ENCODE measurements around the gene ZNF780B.
A peak's percentile ranks its signal among the peaks of the same experiment; 100 is the strongest.
"Not testable (repeated sequence)": the region's sequence is repeated elsewhere in the genome, so short reads cannot be mapped to it uniquely, and the experiment has no call there.

Gene ZNF780B

GRCh38 chr19:40055832-40056504 is at the start of gene ZNF780B:
Gene ZNF780B (minus strand): TSS chr19:40056231. CDS start chr19:40050332, 5,899 bp downstream.
- DNase-seq (ENCODE audit: low read depth) = peak; percentile 18

- no peak for DNase-seq (ENCODE audit: low read depth)
Measured at GRCh38 chr19:40104754-40105153, 48.7 kb upstream of the ZNF780B start.

GRCh38 chr19:40103600-40103999 is 47.6 kb upstream of the ZNF780B start:
- no peak for DNase-seq (ENCODE audit: low read depth)

GRCh38 chr19:40101813-40102212 is 45.8 kb upstream of the ZNF780B start:
- no peak for DNase-seq (ENCODE audit: low read depth)

GRCh38 chr19:40093416-40093815 is 37.4 kb upstream of the ZNF780B start:
- no peak for DNase-seq (ENCODE audit: low read depth)

GRCh38 chr19:40091205-40092129 is 35.4 kb upstream of the ZNF780B start:
- DNase-seq (ENCODE audit: low read depth) = no peak

GRCh38 chr19:40090241-40091204 is 34.5 kb upstream of the ZNF780B start, which contains the start of gene ZNF780A:
Gene ZNF780A (minus strand): TSS chr19:40090943. CDS start chr19:40084753, 6,190 bp downstream.
- peak; percentile 19 for DNase-seq (ENCODE audit: low read depth)

GRCh38 chr19:40089462-40089861 is 33.4 kb upstream of the ZNF780B start:
- peak; percentile 38 for DNase-seq (ENCODE audit: low read depth)

- no peak for DNase-seq (ENCODE audit: low read depth)
Measured at GRCh38 chr19:40088299-40089047, 32.4 kb upstream of the ZNF780B start.

GRCh38 chr19:40084948-40085347 is 28.9 kb upstream of the ZNF780B start:
- DNase-seq (ENCODE audit: low read depth) = no peak

- DNase-seq (ENCODE audit: low read depth) = no peak
Measured at GRCh38 chr19:40081411-40081810, 25.4 kb upstream of the ZNF780B start.

- DNase-seq (ENCODE audit: low read depth) = no peak
Measured at GRCh38 chr19:40080289-40080688, 24.3 kb upstream of the ZNF780B start.

GRCh38 chr19:40078377-40078776 is 22.3 kb upstream of the ZNF780B start:
- no peak for DNase-seq (ENCODE audit: low read depth)

- DNase-seq (ENCODE audit: low read depth) = no peak
Measured at GRCh38 chr19:40070058-40070457, 14.0 kb upstream of the ZNF780B start.

GRCh38 chr19:40059624-40060023 is 3.6 kb upstream of the ZNF780B start:
- no peak for DNase-seq (ENCODE audit: low read depth)

GRCh38 chr19:40057166-40057565 is 1.1 kb upstream of the ZNF780B start:
- DNase-seq (ENCODE audit: low read depth) = no peak

GRCh38 chr19:40056505-40056904 is 474 bp upstream of the ZNF780B start:
- no peak for DNase-seq (ENCODE audit: low read depth)

- DNase-seq (ENCODE audit: low read depth) = no peak
Measured at GRCh38 chr19:40055049-40055448, 982 bp downstream of the ZNF780B start.

GRCh38 chr19:40054632-40055031 is 1.4 kb downstream of the ZNF780B start:
- DNase-seq (ENCODE audit: low read depth) = no peak

GRCh38 chr19:40053491-40053890 is 2.5 kb downstream of the ZNF780B start:
- DNase-seq (ENCODE audit: low read depth) = no peak

GRCh38 chr19:40041718-40042117 is 14.3 kb downstream of the ZNF780B start:
- not testable (repeated sequence) for DNase-seq (ENCODE audit: low read depth)
